Endothelial cell of umbilical vein (primary cell): ENCODE measurements around the gene ATL1. TPM values are rescaled to one million over a fixed set of nuclear protein-coding genes. Genes with fewer than 3 reads are reported as not detected.
A peak's percentile ranks its signal among the peaks of the same experiment; 100 is the strongest.

Experiments used
- BruUV-seq: library from RNA; stranded (reverse); fragments of 400-500 nt; replicated peaks from 2 replicates; lab custom pipeline; 2021; lab: Mats Ljungman, UMichigan
- CTCF ChIA-PET: fragments of 300-600, 350-600 bp; sonication (Branson Sonifier 250); formaldehyde crosslinking; loops from one replicate; lab custom pipeline; 2021; ENCODE audit warnings: antibody characterized with exemption, inconsistent platforms; lab: Charles Lee
- POLR2A ChIA-PET: fragments of 300-600, 350-600 bp; sonication (Branson Sonifier 250); formaldehyde crosslinking; loops from one replicate; lab custom pipeline; 2021; ENCODE audit warnings: antibody characterized with exemption, inconsistent platforms; lab: Charles Lee
- DNase-seq: peaks from one replicate; pipeline ENCODE4 v3.0.0-alpha.2; 2011; ENCODE audit warnings: low read depth, low spot score
- FAIRE-seq: peaks from 2 replicates; lab custom pipeline; 2011; peaks lifted over from hg19 to GRCh38; lab: Jason Lieb, UNC
- H2AFZ ChIP-seq: 2 replicates; pipeline ENCODE4 v1.6.0; 2012; ENCODE audit warnings: low read depth, low read length, control low read depth, inconsistent platforms
- H3K27ac ChIP-seq: 2 replicates; pipeline ENCODE4 v1.5.1; 2011; ENCODE audit warnings: low read depth, mild to moderate bottlenecking, control low read depth, low read length, moderate library complexity; ENCODE audit not compliant: insufficient read depth
- H3K27me3 ChIP-seq, 2 experiments: 2 replicates each; pipeline versions ENCODE4 v1.6.0 to v1.6.1; 2011; ENCODE audit warnings: low read length in 2 of 2, mixed read lengths in 1 of 2; ENCODE audit not compliant: control insufficient read depth in 2 of 2, insufficient read depth in 2 of 2
- H3K36me3 ChIP-seq, 2 experiments: 2 replicates in 1 of 2; 3 replicates in 1 of 2; pipeline ENCODE4 v1.5.1; 2011; ENCODE audit warnings: low read length in 2 of 2, mild to moderate bottlenecking in 1 of 2, moderate library complexity in 1 of 2; ENCODE audit not compliant: control insufficient read depth in 2 of 2, insufficient read depth in 2 of 2; ENCODE audit errors: extremely low read depth in 1 of 2
- H3K4me1 ChIP-seq: 3 replicates; pipeline ENCODE4 v1.5.1; 2011; ENCODE audit warnings: mild to moderate bottlenecking, low read length; ENCODE audit not compliant: control insufficient read depth, insufficient read depth; ENCODE audit errors: extremely low read depth
- H3K4me2 ChIP-seq: 2 replicates; pipeline ENCODE4 v1.6.1; 2011; ENCODE audit warnings: low read length, control low read depth, mixed read lengths; ENCODE audit not compliant: insufficient read depth
- H3K4me3 ChIP-seq, 3 experiments: fragments of 200-600 bp in 1 of 3; sonication (generic), shearing (Covaris generic) in 1 of 3; replicated peaks in 1 of 3; 2 replicates each; pipeline ENCODE4 v1.5.1; 2011 to 2016; ENCODE audit warnings: control low read depth in 3 of 3, low read length in 3 of 3, mild to moderate bottlenecking in 2 of 3, inconsistent platforms in 1 of 3, low read depth in 1 of 3, moderate library complexity in 1 of 3; ENCODE audit not compliant: insufficient read depth in 1 of 3
- H3K79me2 ChIP-seq: 2 replicates; pipeline ENCODE4 v1.6.0; 2012; ENCODE audit warnings: low read length, inconsistent platforms; ENCODE audit not compliant: control insufficient read depth, insufficient read depth
- H3K9ac ChIP-seq: replicated peaks from 2 replicates; pipeline ENCODE3; 2011; ENCODE audit warnings: low read length, control low read depth; ENCODE audit not compliant: insufficient read depth; ENCODE audit errors: extremely low read depth
- H3K9me1 ChIP-seq: replicated peaks from 3 replicates; pipeline ENCODE4 v1.6.0; 2011; ENCODE audit warnings: mild to moderate bottlenecking, low read length; ENCODE audit not compliant: control insufficient read depth, insufficient read depth; ENCODE audit errors: extremely low read depth
- H3K9me3 ChIP-seq: replicated peaks from 2 replicates; pipeline ENCODE4 v1.5.1; 2012; ENCODE audit warnings: low read length, inconsistent platforms; ENCODE audit not compliant: control insufficient read depth, insufficient read depth
- H4K20me1 ChIP-seq: replicated peaks from 2 replicates; pipeline ENCODE3; 2011; ENCODE audit warnings: mild to moderate bottlenecking, low read length; ENCODE audit not compliant: control insufficient read depth, insufficient read depth; ENCODE audit errors: extremely low read depth
- FOS ChIP-seq: IDR thresholded peaks from 2 replicates; pipeline ENCODE4 v1.6.1; 2011; ENCODE audit warnings: mild to moderate bottlenecking, low read length, moderate library complexity, borderline replicate concordance; ENCODE audit not compliant: insufficient read depth
- GATA2 ChIP-seq: IDR thresholded peaks from 2 replicates; pipeline ENCODE4 v1.7.0; 2011; ENCODE audit warnings: low read depth, mild to moderate bottlenecking, moderate library complexity, mixed read lengths, low read length; ENCODE audit not compliant: insufficient read length, insufficient read depth
- MYC ChIP-seq: IDR thresholded peaks from one replicate; pipeline ENCODE4 v1.6.1; 2011; ENCODE audit warnings: mild to moderate bottlenecking, low read depth, low read length
- POLR2AphosphoS5 ChIP-seq: IDR thresholded peaks from 2 replicates; pipeline ENCODE4 v1.6.1; 2012; ENCODE audit warnings: low read depth, mild to moderate bottlenecking, control low read depth, low read length, moderate library complexity; ENCODE audit not compliant: insufficient read depth
- dilution Hi-C: fragments of 300-500 bp; cut with MboI; formaldehyde crosslinking; loops from one replicate; pipeline ENCODE4 v1.15.0; 2019; ENCODE audit warnings: low sequenced_read_pairs; ENCODE audit not compliant: extremely low pct_ligation_motif_present
- intact Hi-C: fragments of 100-400 bp; cut with micrococcal nuclease; formaldehyde crosslinking; loops from one replicate; pipeline ENCODE4 v1.10.0; 2022
- polyA plus RNA-seq, 4 experiments: library from polyadenylated mRNA; depleted of rRNA in 3 of 4; stranded (reverse) in 3 of 4; unstranded in 1 of 4; fragments of >200 nt; gene quantifications; 2 replicates each; pipeline versions ENCODE4 v1.2.1 to v1.2.3, GENCODE V29; 2011 to 2012; ENCODE audit warnings: missing spikeins in 1 of 4
- total RNA-seq: library from RNA; stranded (reverse); gene quantifications from 2 replicates; pipeline ENCODE4 v1.2.3, GENCODE V29; 2021

The ATL1 gene
- total and polyA plus RNA-seq, 2 donors (not counting 3 experiments of a cell fraction or from before 2014, with no cell fraction given), result 1.1 to 5.1 TPM

DNA sequence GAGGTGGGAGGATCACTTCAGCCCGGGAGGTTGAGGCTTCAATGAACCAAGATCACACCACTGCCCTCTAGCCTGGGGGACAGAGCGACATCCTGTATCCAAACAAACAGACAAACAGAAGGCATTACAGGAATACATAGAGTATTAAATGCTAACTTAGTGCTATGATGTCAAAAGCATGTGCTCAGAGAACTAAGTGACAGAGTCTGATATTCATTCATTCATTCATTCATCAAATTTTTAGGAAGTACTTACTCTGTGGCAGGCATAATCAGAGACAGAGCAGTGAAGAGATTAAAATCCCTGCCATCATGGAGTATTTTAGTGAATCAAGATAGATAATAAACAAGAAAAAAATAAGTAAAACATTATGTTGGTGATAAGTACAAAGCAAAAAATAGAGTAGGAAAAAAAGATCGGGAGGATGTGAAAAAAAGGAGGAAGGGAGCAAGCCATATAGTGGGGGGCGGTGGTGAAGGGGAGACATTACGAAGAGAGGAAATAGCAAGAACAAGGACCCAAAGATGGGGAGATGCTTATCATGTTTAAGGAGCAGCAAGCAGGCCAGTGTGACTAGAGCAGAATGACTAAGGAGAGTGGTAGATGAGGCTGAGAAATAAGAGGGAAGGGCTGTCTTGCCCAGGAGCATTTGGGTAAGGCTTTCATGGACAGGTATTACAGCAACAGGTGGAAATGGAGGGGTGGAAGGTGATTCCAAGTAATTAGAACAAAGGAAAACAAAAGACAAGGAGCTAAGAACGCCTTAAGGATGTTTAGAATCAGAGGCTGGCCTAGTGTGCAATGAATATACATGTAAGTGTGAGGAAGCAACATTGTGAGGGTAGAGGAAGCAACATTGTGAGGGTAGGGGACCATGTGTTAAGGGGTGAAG, 30.4 kb upstream of the ATL1 start:
- Histone ChIP-seq H3K9ac (peak overlapping the region; percentile 89), H3K4me3 (peak overlapping the region in 2 of 3 experiments; percentile 3 to 98), H3K9me3 (no peaks in the 10 kb centered on the region), H3K4me1 (peaks cover 39% of the 10 kb centered on the region), H3K27ac (peak overlapping the region; percentile 82), H3K79me2 (peaks cover 76% of the 10 kb centered on the region), H3K36me3 (no peaks in the 10 kb centered on the region), H3K27me3 (no peaks in the 10 kb centered on the region), H2AFZ (no peak overlapping the region), H3K9me1 (no peaks in the 10 kb centered on the region), H4K20me1 (no peaks in the 10 kb centered on the region), H3K4me2 (peak overlapping the region; percentile 98)
- BruUV-seq, result no TSS peak
- DNase-seq (peak; percentile 30), FAIRE-seq (peak; percentile 8)
- CTCF ChIA-PET, result interaction anchor here (0.6 to 1.7 kb wide), 6 partner anchors 91 to 246 kb away, joined by 3 to 13 read pairs (median 4); no protein-coding TSS in a partner anchor
- intact Hi-C loops, result loop anchor here (2.0 to 5.0 kb wide), 3 partner anchors 87 to 762 kb away; partner anchors contain the start of gene KLHDC2
- POLR2A ChIA-PET, result no interaction called here
- dilution Hi-C loops, result no loop called here
- peak; percentile 70 for TF ChIP-seq GATA2
- TF ChIP-seq POLR2AphosphoS5, result no peak

DNA sequence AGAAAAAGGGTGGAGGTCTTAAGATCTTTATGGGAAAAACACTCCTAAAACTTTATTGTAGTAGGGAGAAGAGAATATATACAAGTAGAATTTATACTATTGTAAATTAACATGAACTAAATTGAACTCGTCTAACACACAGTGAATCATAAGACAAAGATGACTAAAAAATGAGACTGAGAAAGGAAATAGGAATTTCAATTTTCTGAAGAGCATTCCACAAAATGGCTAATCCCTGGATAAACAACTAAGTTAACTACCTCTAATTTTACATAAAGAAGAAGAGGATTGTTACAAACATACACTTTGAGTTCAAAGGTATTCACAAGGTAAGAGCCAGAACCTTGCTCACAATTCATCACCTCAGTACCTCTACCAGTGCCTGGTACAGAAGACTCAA, 29.6 kb upstream of the ATL1 start:
- Histone ChIP-seq H3K36me3 (no peaks in the 10 kb centered on the region), H3K4me2 (peak overlapping the region; percentile 98), H3K27me3 (no peaks in the 10 kb centered on the region), H3K9me1 (no peaks in the 10 kb centered on the region), H3K9ac (peak overlapping the region; percentile 89), H3K79me2 (peaks cover 68% of the 10 kb centered on the region), H3K4me1 (peaks cover 38% of the 10 kb centered on the region), H4K20me1 (no peaks in the 10 kb centered on the region), H3K4me3 (peak overlapping the region; percentile 90 to 98 (median 97)), H3K9me3 (no peaks in the 10 kb centered on the region), H3K27ac (peak overlapping the region; percentile 82), H2AFZ (no peak overlapping the region)
- dilution Hi-C loops (no loop called here), intact Hi-C loops (loop anchor here (2.0 to 5.0 kb wide), 3 partner anchors 88 to 763 kb away; partner anchors contain the start of gene KLHDC2)
- ChIA-PET CTCF (interaction anchor here (0.6 to 1.0 kb wide), 2 partner anchors 209 to 212 kb away, joined by 3 to 4 read pairs; no protein-coding TSS in a partner anchor), POLR2A (no interaction called here)
- DNase-seq (peak; percentile 48), FAIRE-seq (no peak)
- TF ChIP-seq GATA2, result no peak
- TF ChIP-seq POLR2AphosphoS5, result no peak
- no peak for TF ChIP-seq MYC
- no peak for TF ChIP-seq FOS
- no TSS peak for BruUV-seq
